GM21737 (cell line): ENCODE results near the gene CCDC88A.
A peak's percentile ranks its signal among the peaks of the same experiment; 100 is the strongest.
"Not testable (repeated sequence)": the region's sequence is repeated elsewhere in the genome, so short reads cannot be mapped to it uniquely, and the experiment has no call there.

Source experiments
- ATAC-seq: cut with Tn5 transposase; IDR thresholded peaks from one replicate; pipeline ENCODE4 v1.9.1; 2021; ENCODE audit warnings: mild to moderate bottlenecking, moderate library complexity; ENCODE audit not compliant: unreplicated experiment

CCDC88A gene

GRCh38 chr2:55327470-55328230, 92.0 kb downstream of the CCDC88A start:
- ATAC-seq: no peak

DNA sequence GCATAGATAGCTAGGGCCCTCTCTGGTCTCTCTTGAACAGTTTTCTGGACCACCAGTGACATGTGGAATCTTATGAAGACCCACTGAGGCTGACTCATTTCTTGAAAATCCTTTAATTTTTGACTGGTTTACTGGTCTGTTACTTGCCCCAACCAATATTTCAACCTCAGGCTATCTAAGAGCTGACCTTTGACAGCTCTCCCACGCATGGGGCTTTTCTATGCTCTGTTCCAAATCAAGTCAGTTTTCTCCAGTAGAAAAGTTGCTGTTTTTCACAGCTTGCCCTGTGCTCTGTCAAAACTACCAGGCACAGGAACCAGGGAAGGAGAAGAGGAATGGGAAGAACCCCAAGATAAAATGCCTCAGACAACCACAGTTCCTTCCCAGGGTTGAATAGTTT, 104.7 kb downstream of the CCDC88A start:
- no peak for ATAC-seq

DNA sequence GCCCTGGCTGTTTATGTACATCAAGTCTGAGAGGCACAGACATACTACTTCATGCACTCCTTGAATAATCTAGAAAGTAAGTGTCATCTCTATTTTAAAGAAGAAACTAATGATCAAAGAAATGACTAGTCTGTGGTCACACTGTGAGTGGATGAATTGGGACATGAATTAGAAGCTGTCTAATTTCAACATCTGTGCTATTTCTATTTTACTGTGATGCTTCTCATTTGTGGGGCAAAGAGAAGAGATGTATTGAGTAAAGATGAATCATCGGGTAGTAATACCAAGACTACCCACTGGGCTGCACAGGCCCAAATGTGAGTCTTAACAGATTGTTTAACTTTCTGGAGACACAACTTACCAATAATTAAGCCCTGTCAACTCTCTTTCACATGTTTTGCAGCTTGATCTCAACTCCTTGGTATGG, 108.2 kb downstream of the CCDC88A start:
- ATAC-seq: peak; percentile 89

GRCh38 chr2:55309446-55309845, 110.2 kb downstream of the CCDC88A start:
- no peak for ATAC-seq

- ATAC-seq: no peak
Observed at GRCh38 chr2:55302241-55302640, 117.4 kb downstream of the CCDC88A start.

DNA sequence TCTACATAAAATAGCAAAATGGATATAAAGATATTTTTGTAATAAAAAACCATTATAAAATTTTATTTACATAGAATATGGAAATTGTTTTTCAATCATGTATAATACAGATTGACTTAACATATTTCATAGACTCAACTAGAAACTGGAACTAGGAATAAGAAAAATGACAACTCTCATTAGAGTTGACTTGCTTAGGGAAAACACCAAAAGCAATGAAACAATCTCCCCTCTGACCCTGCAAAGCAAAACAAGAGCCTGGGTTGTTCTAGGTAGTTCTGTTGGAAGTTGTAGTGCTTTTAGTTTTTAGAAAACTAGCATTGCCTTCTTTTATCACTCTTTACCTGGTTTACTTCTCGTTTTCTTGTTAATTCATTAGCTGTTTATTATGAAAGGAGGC, 118.4 kb downstream of the CCDC88A start:
- no peak for ATAC-seq

DNA sequence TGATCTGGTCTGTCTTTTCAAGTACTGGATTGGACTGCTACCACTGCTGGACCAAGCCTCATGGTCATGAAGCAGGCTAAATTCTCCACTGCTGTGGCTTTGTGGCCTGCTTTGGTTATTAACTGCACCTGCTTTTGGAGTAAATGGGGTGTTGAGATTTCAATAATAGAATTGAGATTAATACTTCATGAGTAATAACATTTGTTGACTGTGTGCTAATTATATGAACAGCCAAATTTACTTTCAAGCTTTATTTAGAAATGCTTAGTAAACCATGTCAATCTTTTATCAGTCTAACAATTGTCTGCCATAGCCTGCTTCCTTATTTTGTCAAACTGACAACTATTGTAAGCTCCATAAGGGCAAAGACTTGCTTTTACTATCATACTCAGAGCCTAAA, 123.3 kb downstream of the CCDC88A start:
- ATAC-seq: no peak

DNA sequence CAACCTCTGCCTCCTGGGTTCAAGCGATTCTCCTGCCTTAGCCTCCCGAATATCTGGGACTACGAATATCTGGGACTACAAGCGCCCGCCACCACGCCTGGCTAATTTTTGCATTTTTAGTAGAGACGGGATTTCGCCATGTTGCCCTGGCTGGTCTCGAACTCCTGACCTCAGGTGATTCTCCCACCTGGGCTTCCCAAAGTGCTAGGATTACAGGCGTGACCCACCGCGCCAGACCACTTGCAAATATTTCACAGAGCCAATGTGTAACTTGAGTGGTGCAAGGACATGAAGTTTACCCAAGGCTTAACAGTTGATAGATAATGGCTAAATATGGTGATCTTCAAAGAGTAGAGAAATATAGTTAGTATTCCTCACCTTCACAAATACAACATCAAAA, 136.6 kb downstream of the CCDC88A start:
- no peak for ATAC-seq

GRCh38 chr2:55282110-55282917, 137.3 kb downstream of the CCDC88A start:
- peak; percentile 98 for ATAC-seq

GRCh38 chr2:55280851-55281546, 138.7 kb downstream of the CCDC88A start:
- not testable (repeated sequence) for ATAC-seq

GRCh38 chr2:55279859-55280424, 139.7 kb downstream of the CCDC88A start:
- ATAC-seq: not testable (repeated sequence)

- ATAC-seq: not testable (repeated sequence)
Observed at GRCh38 chr2:55279214-55279835, 140.3 kb downstream of the CCDC88A start.

GRCh38 chr2:55277310-55277709, 142.3 kb downstream of the CCDC88A start:
- no peak for ATAC-seq

- not testable (repeated sequence) for ATAC-seq
Observed at GRCh38 chr2:55274346-55274745, 145.3 kb downstream of the CCDC88A start.

DNA sequence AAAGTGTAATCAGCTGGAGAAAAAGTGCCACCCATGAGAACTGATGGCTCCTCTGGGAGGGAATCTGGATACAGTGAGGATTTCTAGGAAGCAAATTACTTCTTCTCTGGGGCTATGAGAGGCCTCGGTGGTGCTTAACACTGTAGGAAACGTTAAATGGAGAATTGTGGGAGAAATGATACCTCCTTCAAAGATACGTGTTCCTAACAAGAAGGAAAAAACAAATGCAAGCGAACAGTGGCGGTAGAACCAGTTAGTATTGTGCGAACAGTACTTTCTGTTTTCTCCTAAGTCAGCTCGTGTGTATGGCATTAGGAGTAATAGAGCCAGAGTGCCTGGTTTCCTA, 150.0 kb downstream of the CCDC88A start:
- no peak for ATAC-seq

- peak; percentile 96 for ATAC-seq
Observed at GRCh38 chr2:55268907-55269644, 150.6 kb downstream of the CCDC88A start, which contains the start of gene MTIF2. TSS of gene MTIF2 (minus strand) at chr2:55269231. CDS start at chr2:55263858, 5,373 bp downstream.

- ATAC-seq: no peak
Observed at GRCh38 chr2:55268288-55268906, 151.3 kb downstream of the CCDC88A start.

GRCh38 chr2:55259586-55259985, 160.1 kb downstream of the CCDC88A start:
- not testable (repeated sequence) for ATAC-seq

DNA sequence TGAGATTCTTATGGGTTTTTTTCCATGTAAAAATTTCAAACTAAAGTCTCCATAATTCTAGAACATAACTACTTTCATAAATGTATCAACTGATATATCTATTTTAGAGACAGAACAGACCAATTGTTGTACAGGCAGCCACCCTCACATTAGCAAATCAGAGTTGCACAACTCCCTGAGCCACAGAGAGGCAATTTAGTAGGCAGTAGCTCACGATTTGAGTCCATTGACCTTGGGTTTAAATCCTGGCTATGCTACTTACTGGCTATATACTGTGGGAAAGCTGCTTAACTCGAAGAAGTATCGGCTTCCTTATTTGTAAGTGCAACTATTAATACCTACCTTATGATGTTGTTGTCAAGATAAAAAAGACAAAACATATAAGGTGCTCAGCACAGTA, 166.8 kb downstream of the CCDC88A start:
- no peak for ATAC-seq

GRCh38 chr2:55247025-55247424, 172.6 kb downstream of the CCDC88A start:
- no peak for ATAC-seq
